GM12875 (cell line): Measurements from ENCODE around the gene KRTAP17-1.

ENCODE experiments used
- H3K4me3 ChIP-seq: one replicate; pipeline ENCODE4 v1.5.1; 2011; ENCODE audit warnings: low read depth, low read length, control low read depth
- TF ChIP-seq, protein P1 (sequence below): IDR thresholded peaks from 2 replicates; pipeline ENCODE4 v1.5.1; 2011; ENCODE audit warnings: low read depth, mild to moderate bottlenecking, control low read depth, inconsistent platforms, low read length, moderate library complexity, borderline replicate concordance; ENCODE audit not compliant: insufficient read depth

KRTAP17-1 gene

DNA sequence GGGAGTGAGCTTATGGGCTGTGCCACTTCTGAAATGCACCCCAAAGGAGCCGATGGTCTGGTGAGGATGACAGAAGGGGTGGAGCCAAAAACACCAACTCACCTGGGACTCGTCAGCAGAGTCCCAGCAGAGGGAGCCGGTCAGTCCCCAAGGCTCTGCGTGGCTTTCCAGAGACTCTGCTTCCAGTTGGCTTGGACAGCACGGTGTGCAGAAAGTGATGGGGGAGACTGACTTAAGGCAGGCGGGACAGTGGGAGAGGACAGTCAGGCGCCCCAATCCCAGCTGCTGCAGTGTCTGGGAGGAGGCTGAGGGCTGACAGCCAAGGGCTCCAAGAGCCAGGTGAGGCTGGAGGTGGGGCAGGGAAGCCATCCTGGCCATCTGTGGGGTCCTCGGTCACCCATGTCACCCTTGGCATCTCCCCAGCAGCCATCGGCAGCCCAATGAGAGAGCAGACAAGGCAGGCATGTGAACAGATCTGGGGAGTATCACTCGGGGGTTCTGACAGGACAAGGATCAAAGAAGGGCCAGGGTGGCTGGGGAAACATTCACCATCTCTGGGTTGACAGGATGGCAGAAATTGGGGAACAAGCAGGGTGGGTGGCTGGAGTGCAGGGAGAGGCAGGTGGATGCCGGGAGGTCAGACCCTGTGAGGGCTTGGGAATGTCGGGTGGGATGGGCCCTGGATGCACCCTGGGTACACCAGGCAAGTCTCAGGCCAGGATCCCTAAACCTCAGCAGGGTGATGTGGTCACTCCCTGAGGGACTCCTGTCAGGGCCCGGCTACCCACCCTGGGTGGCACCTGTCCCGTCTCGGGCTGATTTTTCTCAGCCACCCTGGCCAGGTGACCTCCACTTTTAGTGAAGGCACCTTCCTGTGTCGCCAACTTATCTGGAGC lies 8.9 kb upstream of the KRTAP17-1 start:
- TF ChIP-seq, protein P1, sequence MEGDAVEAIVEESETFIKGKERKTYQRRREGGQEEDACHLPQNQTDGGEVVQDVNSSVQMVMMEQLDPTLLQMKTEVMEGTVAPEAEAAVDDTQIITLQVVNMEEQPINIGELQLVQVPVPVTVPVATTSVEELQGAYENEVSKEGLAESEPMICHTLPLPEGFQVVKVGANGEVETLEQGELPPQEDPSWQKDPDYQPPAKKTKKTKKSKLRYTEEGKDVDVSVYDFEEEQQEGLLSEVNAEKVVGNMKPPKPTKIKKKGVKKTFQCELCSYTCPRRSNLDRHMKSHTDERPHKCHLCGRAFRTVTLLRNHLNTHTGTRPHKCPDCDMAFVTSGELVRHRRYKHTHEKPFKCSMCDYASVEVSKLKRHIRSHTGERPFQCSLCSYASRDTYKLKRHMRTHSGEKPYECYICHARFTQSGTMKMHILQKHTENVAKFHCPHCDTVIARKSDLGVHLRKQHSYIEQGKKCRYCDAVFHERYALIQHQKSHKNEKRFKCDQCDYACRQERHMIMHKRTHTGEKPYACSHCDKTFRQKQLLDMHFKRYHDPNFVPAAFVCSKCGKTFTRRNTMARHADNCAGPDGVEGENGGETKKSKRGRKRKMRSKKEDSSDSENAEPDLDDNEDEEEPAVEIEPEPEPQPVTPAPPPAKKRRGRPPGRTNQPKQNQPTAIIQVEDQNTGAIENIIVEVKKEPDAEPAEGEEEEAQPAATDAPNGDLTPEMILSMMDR: peak; percentile 7; the same call in 1 of the 2 replicates
- H3K4me3 ChIP-seq: no peak overlapping the region

- TF ChIP-seq, protein P1: no peak
- H3K4me3 ChIP-seq: no peak overlapping the region
Observed at GRCh38 chr17:41322903-41323895, 7.7 kb upstream of the KRTAP17-1 start.

- no peak overlapping the region for H3K4me3 ChIP-seq
- TF ChIP-seq, protein P1: peak; percentile 71
Observed at GRCh38 chr17:41322094-41322902, 6.8 kb upstream of the KRTAP17-1 start.

GRCh38 chr17:41318231-41318630 lies 2.7 kb upstream of the KRTAP17-1 start:
- TF ChIP-seq, protein P1: no peak

GRCh38 chr17:41315814-41316445 lies 420 bp upstream of the KRTAP17-1 start:
- no peak overlapping the region for H3K4me3 ChIP-seq
- TF ChIP-seq, protein P1: no peak

More at GRCh38 chr17:41318231-41318630, 2.7 kb upstream of the KRTAP17-1 start:
- no peak overlapping the region for H3K4me3 ChIP-seq

GRCh38 chr17:41311111-41311510 lies 4.4 kb downstream of the KRTAP17-1 start:
- TF ChIP-seq, protein P1: no peak
- H3K4me3 ChIP-seq: no peak overlapping the region
